Endothelial cell (in vitro differentiated cells): ENCODE results near the gene SLC7A7. TPM values are rescaled to one million over a fixed set of nuclear protein-coding genes. Genes with fewer than 3 reads are reported as not detected.
"Not testable (repeated sequence)": the region's sequence is repeated elsewhere in the genome, so short reads cannot be mapped to it uniquely, and the experiment has no call there.

Experiments
- DNase-seq: peaks from one replicate; pipeline ENCODE4 v3.0.0; 2021; ENCODE audit warnings: low spot score
- H3K27ac Mint-ChIP-seq: one replicate; pipeline ENCODE4 v1.8.0; 2021; ENCODE audit warnings: mixed read lengths, inconsistent platforms; ENCODE audit not compliant: unreplicated experiment
- H3K27me3 Mint-ChIP-seq: one replicate; pipeline ENCODE4 v1.8.0; 2021; ENCODE audit warnings: mild to moderate bottlenecking, moderate library complexity, mixed read lengths, inconsistent platforms; ENCODE audit not compliant: unreplicated experiment
- H3K36me3 Mint-ChIP-seq: one replicate; pipeline ENCODE4 v1.8.0; 2021; ENCODE audit warnings: mild to moderate bottlenecking, low read depth, mixed read lengths, inconsistent platforms; ENCODE audit not compliant: unreplicated experiment
- H3K4me1 Mint-ChIP-seq: one replicate; pipeline ENCODE4 v1.8.0; 2021; ENCODE audit warnings: mild to moderate bottlenecking, mixed read lengths, inconsistent platforms; ENCODE audit not compliant: unreplicated experiment
- H3K4me3 Mint-ChIP-seq: one replicate; pipeline ENCODE4 v1.8.0; 2021; ENCODE audit warnings: mild to moderate bottlenecking, mixed read lengths, inconsistent platforms; ENCODE audit not compliant: unreplicated experiment
- H3K9me3 Mint-ChIP-seq: one replicate; pipeline ENCODE4 v1.8.0; 2021; ENCODE audit warnings: mixed read lengths, inconsistent platforms; ENCODE audit not compliant: unreplicated experiment
- total RNA-seq: library from RNA; stranded (reverse); fragmentation: NEBNext Ultra II Directional; extraction: Animal tissue kit (Norgen Biotek cat#: 25700); gene quantifications from one replicate; pipeline ENCODE4 v1.2.1, GENCODE V29; 2021; ENCODE audit not compliant: unreplicated experiment
- TF ChIP-seq, protein P1 (sequence below): fragments of 200-600 bp; sonication (generic); IDR thresholded peaks from one replicate; pipeline ENCODE4 v1.5.0; 2021; ENCODE audit warnings: antibody characterized with exemption; ENCODE audit not compliant: unreplicated experiment

Gene SLC7A7
- total RNA-seq, 1 donor from 2014 or later: 15.0 TPM

DNA sequence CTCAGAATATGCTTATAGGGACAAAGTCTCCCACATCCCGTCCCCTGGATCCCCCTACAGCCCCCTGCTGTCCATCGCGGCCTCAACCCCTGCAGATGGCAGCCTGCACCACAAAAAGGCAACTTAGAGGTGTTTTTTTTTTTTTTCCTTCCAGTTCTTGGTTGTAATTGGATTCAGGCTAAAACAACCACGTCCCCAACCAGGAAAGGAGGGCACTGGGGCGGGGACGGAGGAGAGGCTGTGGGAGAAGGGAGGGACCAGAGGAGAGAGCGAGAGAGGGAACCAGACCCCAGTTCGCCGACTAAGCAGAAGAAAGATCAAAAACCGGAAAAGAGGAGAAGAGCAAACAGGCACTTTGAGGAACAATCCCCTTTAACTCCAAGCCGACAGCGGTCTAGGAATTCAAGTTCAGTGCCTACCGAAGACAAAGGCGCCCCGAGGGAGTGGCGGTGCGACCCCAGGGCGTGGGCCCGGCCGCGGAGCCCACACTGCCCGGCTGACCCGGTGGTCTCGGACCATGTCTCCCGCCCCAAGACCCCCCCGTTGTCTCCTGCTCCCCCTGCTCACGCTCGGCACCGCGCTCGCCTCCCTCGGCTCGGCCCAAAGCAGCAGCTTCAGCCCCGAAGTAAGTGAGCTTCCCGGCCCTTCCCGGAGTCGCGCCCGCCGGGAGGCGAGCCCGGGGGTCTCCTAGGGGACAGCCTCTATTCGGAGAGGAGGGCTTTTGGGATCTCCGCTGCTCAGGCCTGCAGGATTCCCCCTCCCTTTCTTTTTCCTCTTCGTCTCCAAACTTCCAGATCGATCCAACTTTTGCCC is 21.3 kb upstream of the SLC7A7 start, which contains the start of gene MMP14:
Gene MMP14, plus strand, starts transcription at position 285 of the 813 bp plus-strand sequence. Its CDS starts 233 bp downstream, at position 518.
- Mint-ChIP-seq H3K9me3 (no peaks in the 10 kb centered on the region), H3K4me1 (peaks cover 61% of the 10 kb centered on the region), H3K27me3 (peaks cover 21% of the 10 kb centered on the region), H3K36me3 (peaks cover 19% of the 10 kb centered on the region), H3K27ac (peak within 1 kb of the TSS; percentile 96), H3K4me3 (peak within 1 kb of the TSS; percentile 100)
- DNase-seq: peak; percentile 56
- TF ChIP-seq, protein P1, sequence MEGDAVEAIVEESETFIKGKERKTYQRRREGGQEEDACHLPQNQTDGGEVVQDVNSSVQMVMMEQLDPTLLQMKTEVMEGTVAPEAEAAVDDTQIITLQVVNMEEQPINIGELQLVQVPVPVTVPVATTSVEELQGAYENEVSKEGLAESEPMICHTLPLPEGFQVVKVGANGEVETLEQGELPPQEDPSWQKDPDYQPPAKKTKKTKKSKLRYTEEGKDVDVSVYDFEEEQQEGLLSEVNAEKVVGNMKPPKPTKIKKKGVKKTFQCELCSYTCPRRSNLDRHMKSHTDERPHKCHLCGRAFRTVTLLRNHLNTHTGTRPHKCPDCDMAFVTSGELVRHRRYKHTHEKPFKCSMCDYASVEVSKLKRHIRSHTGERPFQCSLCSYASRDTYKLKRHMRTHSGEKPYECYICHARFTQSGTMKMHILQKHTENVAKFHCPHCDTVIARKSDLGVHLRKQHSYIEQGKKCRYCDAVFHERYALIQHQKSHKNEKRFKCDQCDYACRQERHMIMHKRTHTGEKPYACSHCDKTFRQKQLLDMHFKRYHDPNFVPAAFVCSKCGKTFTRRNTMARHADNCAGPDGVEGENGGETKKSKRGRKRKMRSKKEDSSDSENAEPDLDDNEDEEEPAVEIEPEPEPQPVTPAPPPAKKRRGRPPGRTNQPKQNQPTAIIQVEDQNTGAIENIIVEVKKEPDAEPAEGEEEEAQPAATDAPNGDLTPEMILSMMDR: no peak

DNA sequence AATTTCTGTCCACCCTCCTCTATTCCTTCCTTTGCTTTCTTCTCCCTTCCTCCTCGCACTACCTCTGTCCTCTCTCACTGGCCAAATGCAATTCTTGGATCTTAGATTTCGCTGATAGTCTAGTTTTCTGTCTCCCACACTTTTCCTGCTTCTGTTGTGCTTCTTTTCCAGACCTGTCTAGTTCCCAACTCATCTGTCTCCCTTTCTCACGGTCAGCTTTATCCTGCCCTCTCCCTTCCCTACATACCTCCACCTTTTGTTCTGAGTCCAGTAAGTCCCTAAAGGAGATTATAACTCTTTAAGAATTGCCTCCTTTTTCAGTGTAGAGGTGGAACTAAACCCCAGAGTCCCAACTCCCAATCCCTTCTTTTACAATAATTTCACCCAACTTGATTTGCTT is 20.3 kb upstream of the SLC7A7 start:
- Mint-ChIP-seq H3K4me1 (peaks cover 62% of the 10 kb centered on the region), H3K27me3 (peaks cover 21% of the 10 kb centered on the region), H3K4me3 (peak overlapping the region; percentile 100), H3K9me3 (no peaks in the 10 kb centered on the region), H3K36me3 (peaks cover 13% of the 10 kb centered on the region), H3K27ac (peak overlapping the region; percentile 80)
- DNase-seq: no peak
- TF ChIP-seq, protein P1: no peak

DNA sequence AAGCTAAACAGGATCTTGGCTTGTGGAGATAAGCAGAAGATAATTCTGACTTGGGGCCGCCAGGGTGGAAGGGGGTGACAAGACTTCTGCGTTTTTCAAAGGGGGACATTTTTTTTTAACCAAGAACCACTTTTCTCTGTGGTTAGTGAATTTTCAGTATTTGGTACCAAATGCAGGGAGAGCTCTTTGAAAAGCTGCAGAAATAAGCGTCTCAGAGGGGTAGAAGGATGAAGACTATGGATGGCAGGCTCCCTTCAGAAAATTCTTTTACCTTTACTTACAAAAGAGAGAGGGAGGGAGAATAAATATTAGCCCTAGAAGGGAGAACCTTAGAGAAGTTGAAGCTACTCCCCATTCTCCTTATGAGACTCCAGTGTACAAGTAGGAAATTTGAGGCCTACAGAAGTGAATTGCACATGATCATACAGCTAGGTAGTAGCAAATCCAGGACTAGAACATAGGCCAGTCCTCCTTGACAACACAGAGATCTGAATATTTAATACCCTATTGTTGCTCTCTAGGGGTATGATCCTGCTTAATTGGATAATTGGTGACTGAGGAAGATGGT is 15.3 kb upstream of the SLC7A7 start:
- Mint-ChIP-seq H3K27ac (peak overlapping the region; percentile 97), H3K36me3 (peaks cover 14% of the 10 kb centered on the region), H3K4me3 (peak overlapping the region; percentile 95), H3K4me1 (peaks cover 43% of the 10 kb centered on the region), H3K9me3 (no peaks in the 10 kb centered on the region), H3K27me3 (peaks cover 6% of the 10 kb centered on the region)
- no peak for DNase-seq
- TF ChIP-seq, protein P1: no peak

DNA sequence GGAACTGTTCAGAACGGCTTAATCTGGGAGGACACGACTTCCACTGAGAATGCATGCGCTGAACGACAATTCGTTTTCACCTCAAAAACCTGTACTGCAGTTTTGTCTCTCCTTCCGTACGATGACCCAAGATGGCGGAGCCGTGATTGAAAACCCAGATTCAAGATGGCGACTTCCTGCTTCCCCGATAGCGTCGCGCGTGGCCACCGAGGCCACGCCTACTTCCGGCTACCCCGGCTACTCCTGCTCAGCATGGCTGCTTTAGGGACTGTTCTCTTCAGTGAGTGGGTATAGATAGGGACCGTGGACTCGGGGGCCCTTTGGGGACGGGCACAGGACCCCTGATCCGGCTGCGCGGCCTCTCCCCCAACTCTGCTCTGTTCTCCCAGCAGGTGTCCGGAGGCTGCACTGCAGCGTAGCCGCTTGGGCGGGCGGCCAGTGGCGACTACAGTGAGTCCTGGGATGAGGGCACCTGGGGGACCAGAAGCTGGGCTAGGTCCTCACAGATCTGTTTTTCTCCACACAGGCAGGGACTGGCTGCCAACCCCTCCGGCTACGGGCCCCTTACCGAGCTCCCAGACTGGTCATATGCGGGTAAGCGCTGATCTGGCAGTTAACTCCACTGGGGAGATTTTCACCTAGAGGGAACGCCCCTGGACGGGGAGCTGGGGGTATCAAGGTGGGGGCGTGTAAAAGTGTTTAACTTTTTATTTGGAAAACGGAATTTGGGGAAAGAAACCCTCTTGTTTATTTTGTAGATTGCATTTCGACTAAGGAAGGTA is 14.6 kb upstream of the SLC7A7 start, which contains the start of gene MRPL52:
Gene MRPL52, plus strand, starts transcription at position 227 of the 782 bp plus-strand sequence. Its CDS starts 26 bp downstream, at position 253.
- DNase-seq: peak; percentile 80
- TF ChIP-seq, protein P1: no peak
- H3K4me3 Mint-ChIP-seq: peak within 1 kb of the TSS; percentile 95
- H3K27me3 Mint-ChIP-seq: peaks cover 6% of the 10 kb centered on the region
- peak within 1 kb of the TSS; percentile 97 for H3K27ac Mint-ChIP-seq
- H3K4me1 Mint-ChIP-seq: peaks cover 38% of the 10 kb centered on the region
- no peaks in the 10 kb centered on the region for H3K9me3 Mint-ChIP-seq
- peaks cover 14% of the 10 kb centered on the region for H3K36me3 Mint-ChIP-seq

DNA sequence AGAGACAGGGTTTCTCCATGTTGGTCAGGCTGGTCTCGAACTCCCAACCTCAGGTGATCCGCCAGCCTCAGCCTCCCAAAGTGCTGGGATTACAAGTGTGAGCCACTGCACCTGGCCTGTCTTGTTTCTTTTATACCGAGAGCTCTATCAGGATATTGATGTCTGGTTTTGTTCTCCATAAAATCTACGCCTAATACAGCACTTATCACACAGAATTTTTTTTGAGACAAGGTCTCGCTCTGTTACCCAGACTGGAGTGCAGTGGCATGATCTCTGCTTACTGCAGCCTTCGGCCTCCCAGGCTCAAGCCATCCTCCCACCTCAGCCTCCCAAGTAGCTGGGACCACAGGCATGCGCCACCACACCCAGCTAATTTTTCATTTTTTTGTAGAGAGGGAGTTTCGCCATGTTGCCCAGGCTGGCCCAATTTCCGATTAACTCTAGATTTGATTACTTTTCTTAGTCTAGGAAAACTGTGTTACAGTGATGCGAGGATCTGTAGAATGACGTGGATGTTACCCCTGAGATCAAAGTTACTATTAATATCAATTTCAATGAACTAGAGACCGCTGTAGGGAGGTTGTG is 13.9 kb upstream of the SLC7A7 start:
- H3K9me3 Mint-ChIP-seq, H3K27me3 Mint-ChIP-seq, H3K36me3 Mint-ChIP-seq, DNase-seq: not testable (repeated sequence)
- H3K4me1 Mint-ChIP-seq: peaks cover 32% of the 10 kb centered on the region
- peak overlapping the region; percentile 95 for H3K4me3 Mint-ChIP-seq
- peak overlapping the region; percentile 97 for H3K27ac Mint-ChIP-seq
